ENCODE data around the gene SH2B3. TPM values are rescaled to one million over a fixed set of nuclear protein-coding genes. Genes with fewer than 3 reads are reported as not detected.

SH2B3 gene
- total and polyA plus RNA-seq, 9 of the 15 experiments (the other 6 are each of a cell fraction or from before 2014, with no cell fraction given), result 10.8 to 75.3 (median 37.4) TPM

DNA sequence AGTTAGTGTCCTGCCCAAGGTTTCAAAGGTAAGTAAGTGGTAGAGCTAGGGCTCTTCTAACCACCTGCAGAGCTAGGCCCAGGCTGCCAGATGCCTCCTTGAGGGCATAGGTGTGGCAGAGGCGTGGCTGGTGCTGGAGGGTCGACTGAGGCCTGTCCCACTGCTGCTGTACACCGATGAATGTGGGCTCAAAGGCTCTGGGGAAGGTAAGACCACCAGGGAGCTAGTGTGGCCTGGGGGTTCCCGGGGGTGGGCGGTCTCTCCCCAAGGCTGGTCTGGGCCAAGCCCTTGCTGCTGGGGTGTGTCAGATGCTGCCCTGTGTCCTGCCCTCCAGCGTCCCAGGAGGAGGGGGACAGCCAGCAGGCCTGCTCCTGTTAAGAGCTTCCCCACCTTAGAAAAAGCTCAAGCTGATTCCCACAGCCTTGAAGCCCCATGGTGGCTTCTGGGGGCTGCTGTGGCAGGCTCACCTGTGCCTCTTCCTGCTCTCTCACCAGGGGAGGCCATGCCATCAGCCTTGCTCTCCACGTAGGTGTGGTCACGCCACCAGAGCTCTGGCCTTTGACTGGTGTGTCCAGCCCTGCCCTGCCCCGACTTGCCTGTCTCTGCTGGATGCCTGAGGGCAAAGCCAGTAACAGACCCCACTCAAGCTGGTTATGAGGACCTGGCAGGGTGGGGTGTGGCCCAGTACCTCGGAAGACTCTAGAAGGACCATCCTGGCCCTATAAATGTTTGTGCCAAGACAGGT is 36.8 kb downstream of the SH2B3 start:
- Histone ChIP-seq H3K9ac (ENCODE audit: insufficient read depth in 1 of 2, low read depth in 2 of 2, low read length in 2 of 2) (peak overlapping the region in 1 of 2 experiments; percentile 72; a peak in 2 of 4 replicates), H2AFZ (ENCODE audit: low read depth, low read length) (no peak overlapping the region), H3K9me3 (replicated peaks; ENCODE audit: control insufficient read depth, insufficient read depth, low read depth, low read length) (no peaks in the 10 kb centered on the region), H3K27me3 (ENCODE audit: control insufficient read depth in 2 of 2, insufficient read depth in 2 of 2, low read length in 2 of 2) (no peaks in the 10 kb centered on the region), H3K9me1 (ENCODE audit: control insufficient read depth, insufficient read depth, low read length) (peaks cover 8% of the 10 kb centered on the region), H4K20me1 (replicated peaks; ENCODE audit: control insufficient read depth, insufficient read depth, low read length) (peaks cover 60% of the 10 kb centered on the region), H3K27ac (ENCODE audit: extremely low read depth, low read depth, low read length) (peak overlapping the region; percentile 44; the same call in 2 of the 3 replicates), H3K4me3 (no peak overlapping the region), H3K79me2 (ENCODE audit: control insufficient read depth, insufficient read depth, low read length) (peaks cover 83% of the 10 kb centered on the region), H3K36me3 (ENCODE audit: control insufficient read depth, insufficient read depth, low read length) (peaks cover 93% of the 10 kb centered on the region; the same call in 2 of the 3 replicates), H3K4me1 (replicated peaks in 1 of 2; ENCODE audit: control insufficient read depth in 2 of 2, insufficient read depth in 2 of 2, low read length in 2 of 2) (peaks cover 19 to 37% of the 10 kb centered on the region in 2 experiments), H3K4me2 (ENCODE audit: insufficient read depth, low read length) (no peak overlapping the region)
- FAIRE-seq (no peak), DNase-seq (ENCODE audit: extremely low read depth in 1 of 4, low spot score in 3 of 4) (no peak), ATAC-seq (no peak)
- ChIA-PET CTCF (ENCODE audit: low intra/inter-chr PET ratio) (no interaction called here), POLR2A (interaction anchor here (1.3 to 3.6 kb wide), 5 partner anchors 8 to 46 kb away, joined by 3 to 18 read pairs (median 11); no protein-coding TSS in a partner anchor)
- no peak for TF ChIP-seq E4F1 (CRISPR knock-in tag; IDR thresholded peaks at IDR 0.05; ENCODE audit: borderline replicate concordance)
- TF ChIP-seq ZNF436 (CRISPR knock-in tag; IDR thresholded peaks at IDR 0.05), result no peak
- TF ChIP-seq, protein P1, sequence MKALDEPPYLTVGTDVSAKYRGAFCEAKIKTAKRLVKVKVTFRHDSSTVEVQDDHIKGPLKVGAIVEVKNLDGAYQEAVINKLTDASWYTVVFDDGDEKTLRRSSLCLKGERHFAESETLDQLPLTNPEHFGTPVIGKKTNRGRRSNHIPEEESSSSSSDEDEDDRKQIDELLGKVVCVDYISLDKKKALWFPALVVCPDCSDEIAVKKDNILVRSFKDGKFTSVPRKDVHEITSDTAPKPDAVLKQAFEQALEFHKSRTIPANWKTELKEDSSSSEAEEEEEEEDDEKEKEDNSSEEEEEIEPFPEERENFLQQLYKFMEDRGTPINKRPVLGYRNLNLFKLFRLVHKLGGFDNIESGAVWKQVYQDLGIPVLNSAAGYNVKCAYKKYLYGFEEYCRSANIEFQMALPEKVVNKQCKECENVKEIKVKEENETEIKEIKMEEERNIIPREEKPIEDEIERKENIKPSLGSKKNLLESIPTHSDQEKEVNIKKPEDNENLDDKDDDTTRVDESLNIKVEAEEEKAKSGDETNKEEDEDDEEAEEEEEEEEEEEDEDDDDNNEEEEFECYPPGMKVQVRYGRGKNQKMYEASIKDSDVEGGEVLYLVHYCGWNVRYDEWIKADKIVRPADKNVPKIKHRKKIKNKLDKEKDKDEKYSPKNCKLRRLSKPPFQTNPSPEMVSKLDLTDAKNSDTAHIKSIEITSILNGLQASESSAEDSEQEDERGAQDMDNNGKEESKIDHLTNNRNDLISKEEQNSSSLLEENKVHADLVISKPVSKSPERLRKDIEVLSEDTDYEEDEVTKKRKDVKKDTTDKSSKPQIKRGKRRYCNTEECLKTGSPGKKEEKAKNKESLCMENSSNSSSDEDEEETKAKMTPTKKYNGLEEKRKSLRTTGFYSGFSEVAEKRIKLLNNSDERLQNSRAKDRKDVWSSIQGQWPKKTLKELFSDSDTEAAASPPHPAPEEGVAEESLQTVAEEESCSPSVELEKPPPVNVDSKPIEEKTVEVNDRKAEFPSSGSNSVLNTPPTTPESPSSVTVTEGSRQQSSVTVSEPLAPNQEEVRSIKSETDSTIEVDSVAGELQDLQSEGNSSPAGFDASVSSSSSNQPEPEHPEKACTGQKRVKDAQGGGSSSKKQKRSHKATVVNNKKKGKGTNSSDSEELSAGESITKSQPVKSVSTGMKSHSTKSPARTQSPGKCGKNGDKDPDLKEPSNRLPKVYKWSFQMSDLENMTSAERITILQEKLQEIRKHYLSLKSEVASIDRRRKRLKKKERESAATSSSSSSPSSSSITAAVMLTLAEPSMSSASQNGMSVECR (CRISPR knock-in tag; IDR thresholded peaks at IDR 0.05), result no peak
- peak; percentile 90 for TF ChIP-seq RBM22 (IDR thresholded peaks at IDR 0.05; ENCODE audit: low read depth, low read length, poor library complexity, severe bottlenecking)
- no peak for TF ChIP-seq SUPT5H (IDR thresholded peaks at IDR 0.05)
- TF ChIP-seq POLR2A (conservative IDR thresholded peaks at IDR 0.05), result 0 out of 2 replicates have a peak, but pooled peaks have one; percentile 8
- peak; percentile 68 for TF ChIP-seq POLR2G (IDR thresholded peaks at IDR 0.05; ENCODE audit: low read depth, low read length)
- TF ChIP-seq MYBL2 (IDR thresholded peaks at IDR 0.05; ENCODE audit: low read depth), result no peak
- no peak for TF ChIP-seq MYBL2 (CRISPR knock-in tag; IDR thresholded peaks at IDR 0.05; ENCODE audit: borderline replicate concordance)
- TF ChIP-seq HEY1 (CRISPR knock-in tag; IDR thresholded peaks at IDR 0.05; ENCODE audit: borderline replicate concordance), result no peak
- 0 out of 2 replicates have a peak, but pooled peaks have one; percentile 36 for TF ChIP-seq POLR2AphosphoS2 (IDR thresholded peaks at IDR 0.05; ENCODE audit: low read length)
- no peak for TF ChIP-seq HDAC2 (IDR thresholded peaks at IDR 0.05)
- TF ChIP-seq POLR2B (IDR thresholded peaks at IDR 0.05; ENCODE audit: low read depth, partially characterized antibody), result peak; percentile 25
- no peak for TF ChIP-seq HMGN3 (IDR thresholded peaks at IDR 0.05; ENCODE audit: borderline replicate concordance, extremely low read depth, insufficient read length, low read depth, low read length)
- no peak for TF ChIP-seq FOXA3 (CRISPR knock-in tag; conservative IDR thresholded peaks at IDR 0.05 in 1 of 2, IDR thresholded peaks at IDR 0.05 in 1 of 2)
- no TSS peak for BruUV-seq (replicated peaks)
- 95% methylated on average over 8 of the region's 10 CpGs for WGBS (ENCODE audit: insufficient coverage, low coverage, missing lambda C conversion rate)
- intact Hi-C loops (cut with micrococcal nuclease) (no loop called here), in situ Hi-C loops (cut with MboI) (no loop called here)
